Bronchial epithelial cell (primary cell): ENCODE results near the gene TMTC2. TPM values are rescaled to one million over a fixed set of nuclear protein-coding genes. Genes with fewer than 3 reads are reported as not detected.

ENCODE experiments used
- DNase-seq: peaks from one replicate; pipeline ENCODE4 v3.0.0-alpha.2; 2010; ENCODE audit warnings: low read depth
- FAIRE-seq: peaks from 2 replicates; lab custom pipeline; 2011; peaks lifted over from hg19 to GRCh38; lab: Jason Lieb, UNC
- H3K27me3 ChIP-seq: 2 replicates; pipeline ENCODE4 v1.5.1; 2011; ENCODE audit warnings: low read length; ENCODE audit not compliant: control insufficient read depth, insufficient read depth
- H3K36me3 ChIP-seq: 2 replicates; pipeline ENCODE4 v1.5.1; 2011; ENCODE audit warnings: low read length; ENCODE audit not compliant: control insufficient read depth, insufficient read depth
- H3K4me3 ChIP-seq: 2 replicates; pipeline ENCODE4 v1.5.1; 2011; ENCODE audit warnings: mild to moderate bottlenecking, low read depth, low read length, control low read depth
- CTCF ChIP-seq: IDR thresholded peaks from 2 replicates; pipeline ENCODE4 v1.5.1; 2011; ENCODE audit warnings: mild to moderate bottlenecking, moderate library complexity, low read length, control low read depth, inconsistent platforms; ENCODE audit not compliant: insufficient read depth, severe bottlenecking
- total RNA-seq: library from RNA; depleted of rRNA; stranded (reverse); fragments of >200 nt; gene quantifications from 2 replicates; pipeline ENCODE4 v1.2.1, GENCODE V29; 2014

Gene TMTC2
- total RNA-seq, 1 donor from 2014 or later: 10.5 TPM

- DNase-seq (no peak), FAIRE-seq (no peak)
- no peaks in the 10 kb centered on the region for H3K27me3 ChIP-seq
- no peak for TF ChIP-seq CTCF
- H3K36me3 ChIP-seq: no peaks in the 10 kb centered on the region
- no peak overlapping the region for H3K4me3 ChIP-seq
Observed at GRCh38 chr12:82970614-82971013, 283.9 kb downstream of the TMTC2 start.

- no peak overlapping the region for H3K4me3 ChIP-seq
- DNase-seq (no peak), FAIRE-seq (no peak)
- TF ChIP-seq CTCF: no peak
- H3K27me3 ChIP-seq: no peaks in the 10 kb centered on the region
- H3K36me3 ChIP-seq: no peaks in the 10 kb centered on the region
Observed at GRCh38 chr12:82971584-82971983, 284.9 kb downstream of the TMTC2 start.

GRCh38 chr12:82972624-82973023 is 285.9 kb downstream of the TMTC2 start:
- H3K27me3 ChIP-seq: no peaks in the 10 kb centered on the region
- no peak for TF ChIP-seq CTCF
- FAIRE-seq (no peak), DNase-seq (no peak)
- no peaks in the 10 kb centered on the region for H3K36me3 ChIP-seq
- no peak overlapping the region for H3K4me3 ChIP-seq

GRCh38 chr12:82973592-82973991 is 286.9 kb downstream of the TMTC2 start:
- TF ChIP-seq CTCF: no peak
- no peak for FAIRE-seq
- no peak for DNase-seq
- Histone ChIP-seq H3K4me3 (no peak overlapping the region), H3K27me3 (no peaks in the 10 kb centered on the region), H3K36me3 (no peaks in the 10 kb centered on the region)

GRCh38 chr12:82981150-82981549 is 294.4 kb downstream of the TMTC2 start:
- Histone ChIP-seq H3K27me3 (no peaks in the 10 kb centered on the region), H3K36me3 (no peaks in the 10 kb centered on the region), H3K4me3 (no peak overlapping the region)
- no peak for DNase-seq
- TF ChIP-seq CTCF: no peak
- FAIRE-seq: no peak

- FAIRE-seq: no peak
- Histone ChIP-seq H3K36me3 (no peaks in the 10 kb centered on the region), H3K4me3 (no peak overlapping the region), H3K27me3 (no peaks in the 10 kb centered on the region)
- DNase-seq: no peak
- no peak for TF ChIP-seq CTCF
Observed at GRCh38 chr12:82994117-82994516, 307.4 kb downstream of the TMTC2 start.
